HepG2 (cell line): ENCODE data around the gene TBR1. TPM values are rescaled to one million over a fixed set of nuclear protein-coding genes. Genes with fewer than 3 reads are reported as not detected.

ENCODE experiments used
- ATAD3A ChIP-seq: sonication (generic); formaldehyde crosslinking; IDR thresholded peaks from 2 replicates; pipeline ENCODE4 v1.4.0; 2020; ENCODE audit warnings: missing genetic modification reagents
- DMAP1 ChIP-seq: IDR thresholded peaks from 2 replicates; pipeline ENCODE4 v1.6.1; 2016
- ESRRA ChIP-seq: sonication (generic); formaldehyde crosslinking; IDR thresholded peaks from 2 replicates; pipeline ENCODE4 v1.5.1; 2020; ENCODE audit warnings: mild to moderate bottlenecking, low read depth, missing genetic modification reagents
- FOXO1 ChIP-seq: sonication (generic); formaldehyde crosslinking; IDR thresholded peaks from 2 replicates; pipeline ENCODE4 v1.4.0; 2020; ENCODE audit warnings: missing genetic modification reagents
- HINFP ChIP-seq: sonication (generic); formaldehyde crosslinking; IDR thresholded peaks from 2 replicates; pipeline ENCODE4 v1.4.0; 2020; ENCODE audit warnings: low read depth, mild to moderate bottlenecking, missing genetic modification reagents
- KAT2B ChIP-seq: fragments of 150-350 bp; IDR thresholded peaks from 2 replicates; pipeline ENCODE4 v1.6.1; 2014; ENCODE audit warnings: low read depth, low read length, borderline replicate concordance
- MEIS2 ChIP-seq: sonication (generic); formaldehyde crosslinking; IDR thresholded peaks from 2 replicates; pipeline ENCODE4 v1.9.0; 2021; ENCODE audit warnings: mild to moderate bottlenecking, missing genetic modification reagents
- RELA ChIP-seq: sonication (generic); formaldehyde crosslinking; IDR thresholded peaks from 2 replicates; pipeline ENCODE4 v1.4.0; 2020; ENCODE audit warnings: missing genetic modification reagents
- RFXAP ChIP-seq: sonication (generic); formaldehyde crosslinking; IDR thresholded peaks from 2 replicates; pipeline ENCODE4 v1.4.0; 2020; ENCODE audit warnings: missing genetic modification reagents, borderline replicate concordance
- SMAD9 ChIP-seq: sonication (generic); formaldehyde crosslinking; IDR thresholded peaks from 2 replicates; pipeline ENCODE4 v1.5.1; 2020; ENCODE audit warnings: mild to moderate bottlenecking, missing genetic modification reagents
- SMYD3 ChIP-seq: sonication (generic); formaldehyde crosslinking; IDR thresholded peaks from 2 replicates; pipeline ENCODE4 v1.8.1; 2023; ENCODE audit warnings: mild to moderate bottlenecking, missing genetic modification reagents
- SNAI1 ChIP-seq: sonication (generic); formaldehyde crosslinking; IDR thresholded peaks from 2 replicates; pipeline ENCODE4 v1.5.0; 2020; ENCODE audit warnings: mild to moderate bottlenecking, missing genetic modification reagents, borderline replicate concordance
- SRSF1 ChIP-seq: fragments of 200-400 bp; formaldehyde crosslinking; optimal IDR thresholded peaks from 2 replicates; pipeline ENCODE3; 2017; ENCODE audit warnings: mild to moderate bottlenecking, low read depth, low read length, moderate library complexity
- STAT5B ChIP-seq: sonication (generic); formaldehyde crosslinking; IDR thresholded peaks from 2 replicates; pipeline ENCODE4 v1.4.0; 2020; ENCODE audit warnings: missing genetic modification reagents
- ZNF124 ChIP-seq: sonication (generic); formaldehyde crosslinking; IDR thresholded peaks from 2 replicates; pipeline ENCODE4 v1.4.0; 2020; ENCODE audit warnings: missing genetic modification reagents
- ZNF205 ChIP-seq: IDR thresholded peaks from 2 replicates; pipeline ENCODE4 v1.6.1; 2018; ENCODE audit warnings: missing biosample characterization, missing genetic modification reagents
- ZNF235 ChIP-seq: sonication (generic); formaldehyde crosslinking; IDR thresholded peaks from 2 replicates; pipeline ENCODE4 v1.8.1; 2023; ENCODE audit warnings: mild to moderate bottlenecking, missing genetic modification reagents, borderline replicate concordance
- ZNF274 ChIP-seq: sonication (generic); formaldehyde crosslinking; IDR thresholded peaks from 2 replicates; pipeline ENCODE4 v1.5.1; 2020; ENCODE audit warnings: mild to moderate bottlenecking, missing genetic modification reagents
- ZNF430 ChIP-seq: sonication (generic); formaldehyde crosslinking; IDR thresholded peaks from 2 replicates; pipeline ENCODE4 v1.9.0; 2021; ENCODE audit warnings: mild to moderate bottlenecking, missing genetic modification reagents
- ZNF446 ChIP-seq: sonication (generic); formaldehyde crosslinking; IDR thresholded peaks from 2 replicates; pipeline ENCODE4 v1.5.0; 2020; ENCODE audit warnings: mild to moderate bottlenecking, missing genetic modification reagents
- ZNF660 ChIP-seq: sonication (generic); formaldehyde crosslinking; IDR thresholded peaks from 2 replicates; pipeline ENCODE4 v1.5.1; 2020; ENCODE audit warnings: mild to moderate bottlenecking, low read depth, missing genetic modification reagents, borderline replicate concordance
- ZNF737 ChIP-seq: sonication (generic); formaldehyde crosslinking; IDR thresholded peaks from 2 replicates; pipeline ENCODE4 v1.5.0; 2020; ENCODE audit warnings: missing genetic modification reagents, mild to moderate bottlenecking, borderline replicate concordance
- ZNF772 ChIP-seq: sonication (generic); formaldehyde crosslinking; IDR thresholded peaks from 2 replicates; pipeline ENCODE4 v1.5.0; 2020; ENCODE audit warnings: mild to moderate bottlenecking, missing genetic modification reagents
- ZNF777 ChIP-seq: sonication (generic); formaldehyde crosslinking; IDR thresholded peaks from 2 replicates; pipeline ENCODE4 v1.4.0; 2020; ENCODE audit warnings: missing genetic modification reagents
- polyA plus RNA-seq, 8 experiments: library from polyadenylated mRNA; depleted of rRNA in 3 of 8; stranded (reverse) in 7 of 8; unstranded in 1 of 8; fragments of >200 nt; fragmentation: Illumina TruSeq in 4 of 8; extraction: Trizol in 4 of 8; gene quantifications; 2 replicates each; pipeline versions ENCODE4 v1.2.1 to v1.2.3, GENCODE V29; 2011 to 2016; ENCODE audit warnings: low read depth in 4 of 8, missing spikeins in 1 of 8, mixed read lengths in 1 of 8; ENCODE audit not compliant: insufficient read depth in 1 of 8
- total RNA-seq, 5 experiments: library from RNA; depleted of rRNA; stranded (reverse); fragments of >200 nt; fragmentation: Illumina TruSeq; extraction: Trizol; gene quantifications; 2 replicates each; pipeline ENCODE4 v1.2.3, GENCODE V29; 2016; ENCODE audit warnings: low read depth in 1 of 5
- TF ChIP-seq, protein P1 (sequence below): IDR thresholded peaks from 2 replicates; pipeline ENCODE4 v1.4.0; 2020; ENCODE audit warnings: mild to moderate bottlenecking, missing genetic modification reagents

The TBR1 gene
- total and polyA plus RNA-seq, 2 of the 13 experiments (the other 11 are each of a cell fraction or from before 2014, with no cell fraction given), result not detected

DNA sequence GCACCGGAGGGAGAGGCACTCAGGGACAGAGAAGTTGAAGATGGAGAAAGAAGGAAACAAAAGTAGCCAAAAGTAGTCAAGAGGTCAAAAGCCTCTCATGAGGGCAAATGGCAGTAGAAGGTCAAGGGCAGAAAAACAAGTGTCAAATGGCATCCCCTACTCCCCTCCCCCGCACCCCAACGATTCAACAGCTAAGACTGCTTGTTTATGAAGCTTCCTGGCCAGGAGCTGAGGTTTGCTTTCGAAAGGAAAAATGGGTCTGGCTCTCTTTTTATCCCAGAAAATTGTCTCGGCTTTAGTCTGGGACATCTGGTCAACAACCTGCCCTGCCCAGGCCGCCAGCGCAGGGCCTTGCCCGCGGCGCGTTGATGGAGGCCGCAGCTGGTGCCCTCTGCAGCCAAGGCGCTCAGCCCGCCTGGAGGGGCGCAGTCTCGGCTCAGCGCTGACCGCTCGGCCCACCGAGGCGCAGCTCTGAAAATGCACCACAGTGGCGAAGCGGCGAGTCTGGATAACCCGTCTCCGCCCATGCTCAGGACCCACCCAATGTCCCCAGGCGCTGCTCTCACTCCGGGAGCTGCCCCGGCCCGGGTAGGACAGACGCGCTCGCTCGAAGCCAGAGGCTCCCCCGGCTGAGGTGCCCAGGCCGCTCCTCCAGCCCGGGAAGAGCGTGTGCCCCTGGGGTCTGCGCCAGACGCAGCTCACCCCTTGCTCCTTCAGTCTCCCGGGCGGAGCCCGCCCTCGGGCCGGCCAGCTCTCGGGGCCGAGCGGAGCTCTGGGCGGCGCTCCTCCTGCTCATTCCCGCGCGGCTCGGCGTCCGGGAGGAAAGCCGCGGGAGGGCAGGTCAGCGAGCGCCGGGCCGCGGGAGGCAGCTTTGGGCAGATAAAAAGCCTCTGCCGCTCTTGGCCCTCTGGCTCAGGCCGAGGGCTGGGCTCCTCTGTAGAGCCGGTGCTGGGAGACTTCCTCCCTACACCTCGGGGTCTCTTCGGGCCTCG lies 1.8 kb upstream of the TBR1 start (continued):
- TF ChIP-seq, protein P1, sequence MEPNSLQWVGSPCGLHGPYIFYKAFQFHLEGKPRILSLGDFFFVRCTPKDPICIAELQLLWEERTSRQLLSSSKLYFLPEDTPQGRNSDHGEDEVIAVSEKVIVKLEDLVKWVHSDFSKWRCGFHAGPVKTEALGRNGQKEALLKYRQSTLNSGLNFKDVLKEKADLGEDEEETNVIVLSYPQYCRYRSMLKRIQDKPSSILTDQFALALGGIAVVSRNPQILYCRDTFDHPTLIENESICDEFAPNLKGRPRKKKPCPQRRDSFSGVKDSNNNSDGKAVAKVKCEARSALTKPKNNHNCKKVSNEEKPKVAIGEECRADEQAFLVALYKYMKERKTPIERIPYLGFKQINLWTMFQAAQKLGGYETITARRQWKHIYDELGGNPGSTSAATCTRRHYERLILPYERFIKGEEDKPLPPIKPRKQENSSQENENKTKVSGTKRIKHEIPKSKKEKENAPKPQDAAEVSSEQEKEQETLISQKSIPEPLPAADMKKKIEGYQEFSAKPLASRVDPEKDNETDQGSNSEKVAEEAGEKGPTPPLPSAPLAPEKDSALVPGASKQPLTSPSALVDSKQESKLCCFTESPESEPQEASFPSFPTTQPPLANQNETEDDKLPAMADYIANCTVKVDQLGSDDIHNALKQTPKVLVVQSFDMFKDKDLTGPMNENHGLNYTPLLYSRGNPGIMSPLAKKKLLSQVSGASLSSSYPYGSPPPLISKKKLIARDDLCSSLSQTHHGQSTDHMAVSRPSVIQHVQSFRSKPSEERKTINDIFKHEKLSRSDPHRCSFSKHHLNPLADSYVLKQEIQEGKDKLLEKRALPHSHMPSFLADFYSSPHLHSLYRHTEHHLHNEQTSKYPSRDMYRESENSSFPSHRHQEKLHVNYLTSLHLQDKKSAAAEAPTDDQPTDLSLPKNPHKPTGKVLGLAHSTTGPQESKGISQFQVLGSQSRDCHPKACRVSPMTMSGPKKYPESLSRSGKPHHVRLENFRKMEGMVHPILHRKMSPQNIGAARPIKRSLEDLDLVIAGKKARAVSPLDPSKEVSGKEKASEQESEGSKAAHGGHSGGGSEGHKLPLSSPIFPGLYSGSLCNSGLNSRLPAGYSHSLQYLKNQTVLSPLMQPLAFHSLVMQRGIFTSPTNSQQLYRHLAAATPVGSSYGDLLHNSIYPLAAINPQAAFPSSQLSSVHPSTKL (CRISPR knock-in tag), result peak; percentile 44
- peak; percentile 32; the same call in 1 of the 2 replicates for TF ChIP-seq MEIS2 (CRISPR knock-in tag)
- 0 out of 2 replicates have a peak, but pooled peaks have one; percentile 55 for TF ChIP-seq ZNF235 (CRISPR knock-in tag)
- 0 out of 2 replicates have a peak, but pooled peaks have one; percentile 39 for TF ChIP-seq ZNF446 (CRISPR knock-in tag)
- peak; percentile 67; the same call in 1 of the 2 replicates for TF ChIP-seq ZNF430 (CRISPR knock-in tag)
- peak; percentile 10; the same call in 1 of the 2 replicates for TF ChIP-seq DMAP1
- 0 out of 2 replicates have a peak, but pooled peaks have one; percentile 78 for TF ChIP-seq HINFP (CRISPR knock-in tag)
- TF ChIP-seq ZNF660 (CRISPR knock-in tag), result no peak
- no peak for TF ChIP-seq ZNF772 (CRISPR knock-in tag)
- TF ChIP-seq SMYD3 (CRISPR knock-in tag), result 0 out of 2 replicates have a peak, but pooled peaks have one; percentile 16
- TF ChIP-seq STAT5B (CRISPR knock-in tag), result no peak
- TF ChIP-seq KAT2B, result no peak
- no peak for TF ChIP-seq RELA (CRISPR knock-in tag)
- TF ChIP-seq ZNF124 (CRISPR knock-in tag), result 0 out of 2 replicates have a peak, but pooled peaks have one; percentile 69
- TF ChIP-seq ZNF777, result peak; percentile 36; the same call in 1 of the 2 replicates
- no peak; the same call in 1 of the 2 replicates for TF ChIP-seq RFXAP (CRISPR knock-in tag)
- TF ChIP-seq ZNF274 (CRISPR knock-in tag), result peak; percentile 86
- TF ChIP-seq SNAI1, result no peak
- 0 out of 2 replicates have a peak, but pooled peaks have one; percentile 84 for TF ChIP-seq SMAD9 (CRISPR knock-in tag)
- TF ChIP-seq ESRRA (CRISPR knock-in tag), result no peak
- TF ChIP-seq ZNF205, result no peak; the same call in 1 of the 2 replicates
- TF ChIP-seq SRSF1, result peak; percentile 36
- TF ChIP-seq ZNF737, result no peak
- peak; percentile 30; the same call in 1 of the 2 replicates for TF ChIP-seq FOXO1 (CRISPR knock-in tag)
- no peak for TF ChIP-seq ATAD3A (CRISPR knock-in tag)
